Transverse colon (tissue), 4 donors: ENCODE results near the gene CST8.
"Not testable (repeated sequence)": the region's sequence is repeated elsewhere in the genome, so short reads cannot be mapped to it uniquely, and the experiment has no call there.

ENCODE experiments used
- POLR2AphosphoS5 ChIP-seq, 3 donors: sonication (generic); formaldehyde crosslinking; IDR thresholded peaks; one replicate each; pipeline ENCODE4 v1.6.1; 2016; ENCODE audit warnings: antibody characterized with exemption in 3 of 3
- TF ChIP-seq, protein P1 (sequence below), 5 experiments: fragments of 200-600 bp in 3 of 5; fragments of 450-650 bp in 2 of 5; sonication (generic) in 3 of 5; IDR thresholded peaks; 1 replicate in 2 of 5; 2 replicates in 3 of 5; pipeline ENCODE4 v1.5.1; 2016 to 2017; ENCODE audit warnings: antibody characterized with exemption in 5 of 5, inconsistent platforms in 3 of 5, mild to moderate bottlenecking in 2 of 5, moderate library complexity in 1 of 5

DNA sequence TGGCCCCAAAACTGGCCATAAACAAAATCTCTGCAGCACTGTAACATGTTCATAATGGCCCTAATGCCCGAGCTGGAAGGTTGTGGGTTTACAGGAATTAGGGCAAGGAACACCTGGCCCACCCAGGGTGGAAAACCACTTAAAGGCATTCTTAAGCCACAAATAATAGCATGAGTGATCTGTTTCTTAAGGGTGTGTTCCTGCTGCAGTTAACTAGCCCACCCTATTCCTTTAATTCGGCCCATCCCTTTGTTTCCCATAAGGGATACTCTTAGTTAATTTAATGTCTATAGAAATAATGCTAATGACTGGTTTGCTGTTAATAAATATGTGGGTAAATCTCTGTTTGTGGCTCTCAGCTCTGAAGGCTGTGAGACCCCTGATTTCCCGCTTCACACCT is 24.0 kb upstream of the CST8 start:
- TF ChIP-seq, protein P1, sequence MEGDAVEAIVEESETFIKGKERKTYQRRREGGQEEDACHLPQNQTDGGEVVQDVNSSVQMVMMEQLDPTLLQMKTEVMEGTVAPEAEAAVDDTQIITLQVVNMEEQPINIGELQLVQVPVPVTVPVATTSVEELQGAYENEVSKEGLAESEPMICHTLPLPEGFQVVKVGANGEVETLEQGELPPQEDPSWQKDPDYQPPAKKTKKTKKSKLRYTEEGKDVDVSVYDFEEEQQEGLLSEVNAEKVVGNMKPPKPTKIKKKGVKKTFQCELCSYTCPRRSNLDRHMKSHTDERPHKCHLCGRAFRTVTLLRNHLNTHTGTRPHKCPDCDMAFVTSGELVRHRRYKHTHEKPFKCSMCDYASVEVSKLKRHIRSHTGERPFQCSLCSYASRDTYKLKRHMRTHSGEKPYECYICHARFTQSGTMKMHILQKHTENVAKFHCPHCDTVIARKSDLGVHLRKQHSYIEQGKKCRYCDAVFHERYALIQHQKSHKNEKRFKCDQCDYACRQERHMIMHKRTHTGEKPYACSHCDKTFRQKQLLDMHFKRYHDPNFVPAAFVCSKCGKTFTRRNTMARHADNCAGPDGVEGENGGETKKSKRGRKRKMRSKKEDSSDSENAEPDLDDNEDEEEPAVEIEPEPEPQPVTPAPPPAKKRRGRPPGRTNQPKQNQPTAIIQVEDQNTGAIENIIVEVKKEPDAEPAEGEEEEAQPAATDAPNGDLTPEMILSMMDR (IDR thresholded peaks at IDR 0.05), result not testable (repeated sequence)
- not testable (repeated sequence) for TF ChIP-seq POLR2AphosphoS5 (IDR thresholded peaks at IDR 0.05)
